ENCODE data around the gene GPC1. TPM values are rescaled to one million over a fixed set of nuclear protein-coding genes. Genes with fewer than 3 reads are reported as not detected.

The GPC1 gene
- total RNA-seq, 1 donor from 2014 or later: 5.9 TPM

GRCh38 chr2:240435948-240436682, 652 bp downstream of the GPC1 start:
- peak overlapping the region; percentile 70 for H3K4me3 Mint-ChIP-seq
- no peaks in the 10 kb centered on the region for H3K36me3 Mint-ChIP-seq (ENCODE audit: low read depth)
- peaks cover 12% of the 10 kb centered on the region for H3K27me3 Mint-ChIP-seq
- intact Hi-C loops (cut with micrococcal nuclease): loop anchor here (2.0 to 5.0 kb wide), 2 partner anchors 33 to 131 kb away; partner anchors contain the start of gene RNPEPL1
- H3K9me3 Mint-ChIP-seq: no peaks in the 10 kb centered on the region
- peaks cover 13% of the 10 kb centered on the region for H3K4me1 Mint-ChIP-seq
- no peak overlapping the region for H3K27ac Mint-ChIP-seq
- DNase-seq: no peak

- no peaks in the 10 kb centered on the region for H3K9me3 Mint-ChIP-seq
- H3K27ac Mint-ChIP-seq: no peak overlapping the region
- no peaks in the 10 kb centered on the region for H3K36me3 Mint-ChIP-seq (ENCODE audit: low read depth)
- peak overlapping the region; percentile 70 for H3K4me3 Mint-ChIP-seq
- DNase-seq: no peak
- H3K27me3 Mint-ChIP-seq: peaks cover 12% of the 10 kb centered on the region
- peaks cover 13% of the 10 kb centered on the region for H3K4me1 Mint-ChIP-seq
- intact Hi-C loops (cut with micrococcal nuclease): loop anchor here (5.0 kb wide), 1 partner anchor 130 kb away; the partner anchor contains the start of gene RNPEPL1
Observed at GRCh38 chr2:240436683-240437550, 1.5 kb downstream of the GPC1 start.

- no peaks in the 10 kb centered on the region for H3K9me3 Mint-ChIP-seq
- peaks cover 12% of the 10 kb centered on the region for H3K27me3 Mint-ChIP-seq
- intact Hi-C loops (cut with micrococcal nuclease): loop anchor here (5.0 kb wide), 1 partner anchor 130 kb away; the partner anchor contains the start of gene RNPEPL1
- H3K27ac Mint-ChIP-seq: no peak overlapping the region
- no peak overlapping the region for H3K4me3 Mint-ChIP-seq
- DNase-seq: no peak
- H3K36me3 Mint-ChIP-seq (ENCODE audit: low read depth): no peaks in the 10 kb centered on the region
- peaks cover 13% of the 10 kb centered on the region for H3K4me1 Mint-ChIP-seq
Observed at GRCh38 chr2:240437551-240437860, 2.0 kb downstream of the GPC1 start.

GRCh38 chr2:240437861-240438809, 2.7 kb downstream of the GPC1 start:
- H3K36me3 Mint-ChIP-seq (ENCODE audit: low read depth): no peaks in the 10 kb centered on the region
- peaks cover 12% of the 10 kb centered on the region for H3K27me3 Mint-ChIP-seq
- intact Hi-C loops (cut with micrococcal nuclease): loop anchor here (1.0 to 5.0 kb wide), 3 partner anchors 129 to 287 kb away; partner anchors contain the start of gene RNPEPL1
- DNase-seq: peak; percentile 92
- H3K4me1 Mint-ChIP-seq: peaks cover 13% of the 10 kb centered on the region
- H3K9me3 Mint-ChIP-seq: no peaks in the 10 kb centered on the region
- no peak overlapping the region for H3K27ac Mint-ChIP-seq
- H3K4me3 Mint-ChIP-seq: no peak overlapping the region

- Mint-ChIP-seq H3K9me3 (no peaks in the 10 kb centered on the region), H3K27ac (no peak overlapping the region), H3K27me3 (peaks cover 10% of the 10 kb centered on the region), H3K4me1 (peaks cover 10% of the 10 kb centered on the region), H3K4me3 (no peak overlapping the region), H3K36me3 (ENCODE audit: low read depth) (no peaks in the 10 kb centered on the region)
- no peak for DNase-seq
- intact Hi-C loops (cut with micrococcal nuclease): loop anchor here (1.0 to 5.0 kb wide), 3 partner anchors 128 to 288 kb away; partner anchors contain the start of gene RNPEPL1
Observed at GRCh38 chr2:240438810-240439697, 3.6 kb downstream of the GPC1 start.

- Mint-ChIP-seq H3K36me3 (ENCODE audit: low read depth) (no peaks in the 10 kb centered on the region), H3K27ac (no peak overlapping the region), H3K4me1 (peaks cover 6% of the 10 kb centered on the region), H3K27me3 (peaks cover 10% of the 10 kb centered on the region), H3K4me3 (no peak overlapping the region), H3K9me3 (no peaks in the 10 kb centered on the region)
- DNase-seq: no peak
- intact Hi-C loops (cut with micrococcal nuclease): loop anchor here (2.0 to 5.0 kb wide), 2 partner anchors 128 to 289 kb away; partner anchors contain the start of gene RNPEPL1
Observed at GRCh38 chr2:240439698-240440151, 4.3 kb downstream of the GPC1 start.

- intact Hi-C loops (cut with micrococcal nuclease): no loop called here
- no peaks in the 10 kb centered on the region for H3K36me3 Mint-ChIP-seq (ENCODE audit: low read depth)
- peaks cover 5% of the 10 kb centered on the region for H3K4me1 Mint-ChIP-seq
- no peak for DNase-seq
- H3K27me3 Mint-ChIP-seq: peaks cover 10% of the 10 kb centered on the region
- H3K27ac Mint-ChIP-seq: no peak overlapping the region
- no peaks in the 10 kb centered on the region for H3K9me3 Mint-ChIP-seq
- no peak overlapping the region for H3K4me3 Mint-ChIP-seq
Observed at GRCh38 chr2:240440251-240440650, 4.8 kb downstream of the GPC1 start.

- Mint-ChIP-seq H3K27me3 (peaks cover 10% of the 10 kb centered on the region), H3K4me3 (no peak overlapping the region), H3K9me3 (no peaks in the 10 kb centered on the region), H3K4me1 (peaks cover 5% of the 10 kb centered on the region), H3K36me3 (ENCODE audit: low read depth) (no peaks in the 10 kb centered on the region), H3K27ac (no peak overlapping the region)
- intact Hi-C loops (cut with micrococcal nuclease): no loop called here
- DNase-seq: no peak
Observed at GRCh38 chr2:240440704-240441320, 5.3 kb downstream of the GPC1 start.

GRCh38 chr2:240441326-240441992, 6.0 kb downstream of the GPC1 start:
- peaks cover 5% of the 10 kb centered on the region for H3K4me1 Mint-ChIP-seq

GRCh38 chr2:240441993-240442411, 6.5 kb downstream of the GPC1 start:
- no peak overlapping the region for H3K4me3 Mint-ChIP-seq
- no peak overlapping the region for H3K27ac Mint-ChIP-seq
- H3K36me3 Mint-ChIP-seq (ENCODE audit: low read depth): no peaks in the 10 kb centered on the region
- no peaks in the 10 kb centered on the region for H3K9me3 Mint-ChIP-seq
- peaks cover 5% of the 10 kb centered on the region for H3K4me1 Mint-ChIP-seq
- peaks cover 10% of the 10 kb centered on the region for H3K27me3 Mint-ChIP-seq
- intact Hi-C loops (cut with micrococcal nuclease): no loop called here
- no peak for DNase-seq

More at GRCh38 chr2:240441326-240441992, 6.0 kb downstream of the GPC1 start:
- Mint-ChIP-seq H3K4me3 (no peak overlapping the region), H3K36me3 (ENCODE audit: low read depth) (no peaks in the 10 kb centered on the region), H3K27me3 (peaks cover 10% of the 10 kb centered on the region), H3K9me3 (no peaks in the 10 kb centered on the region), H3K27ac (no peak overlapping the region)
- intact Hi-C loops (cut with micrococcal nuclease): no loop called here
- DNase-seq: no peak

GRCh38 chr2:240442891-240443715, 7.6 kb downstream of the GPC1 start:
- no peak overlapping the region for H3K27ac Mint-ChIP-seq
- H3K36me3 Mint-ChIP-seq (ENCODE audit: low read depth): no peaks in the 10 kb centered on the region
- no peak overlapping the region for H3K4me3 Mint-ChIP-seq
- no peak for DNase-seq
- intact Hi-C loops (cut with micrococcal nuclease): no loop called here
- no peaks in the 10 kb centered on the region for H3K9me3 Mint-ChIP-seq
- H3K27me3 Mint-ChIP-seq: peaks cover under 1% of the 10 kb centered on the region
- H3K4me1 Mint-ChIP-seq: peaks cover under 1% of the 10 kb centered on the region
